GM19463 (cell line): ENCODE results near the gene ARL6IP6.
"Not testable (repeated sequence)": the region's sequence is repeated elsewhere in the genome, so short reads cannot be mapped to it uniquely, and the experiment has no call there.

ENCODE experiments used
- ATAC-seq: cut with Tn5 transposase; IDR thresholded peaks from one replicate; pipeline ENCODE4 v1.9.1; 2021; ENCODE audit warnings: mild to moderate bottlenecking, moderate library complexity; ENCODE audit not compliant: unreplicated experiment

ARL6IP6 gene

DNA sequence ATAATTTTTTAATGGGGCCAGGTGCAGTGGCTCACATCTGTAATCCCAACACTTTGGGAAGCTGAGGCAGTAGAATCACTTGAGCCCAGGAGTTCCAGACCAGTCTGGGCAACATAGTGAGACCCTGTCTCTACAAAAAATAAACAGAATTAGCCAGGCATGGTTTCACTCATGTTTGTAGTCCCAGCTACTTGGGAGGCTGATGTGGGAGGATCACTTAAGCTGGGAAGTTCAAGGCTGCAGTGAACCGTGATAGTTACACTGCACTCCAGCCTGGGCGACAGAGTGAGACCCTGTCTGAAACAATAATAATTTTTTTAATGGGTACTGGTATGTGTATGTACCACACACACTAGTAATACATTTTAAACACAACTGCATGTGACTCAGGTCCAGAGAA is 2.4 kb downstream of the ARL6IP6 start:
- no peak for ATAC-seq

DNA sequence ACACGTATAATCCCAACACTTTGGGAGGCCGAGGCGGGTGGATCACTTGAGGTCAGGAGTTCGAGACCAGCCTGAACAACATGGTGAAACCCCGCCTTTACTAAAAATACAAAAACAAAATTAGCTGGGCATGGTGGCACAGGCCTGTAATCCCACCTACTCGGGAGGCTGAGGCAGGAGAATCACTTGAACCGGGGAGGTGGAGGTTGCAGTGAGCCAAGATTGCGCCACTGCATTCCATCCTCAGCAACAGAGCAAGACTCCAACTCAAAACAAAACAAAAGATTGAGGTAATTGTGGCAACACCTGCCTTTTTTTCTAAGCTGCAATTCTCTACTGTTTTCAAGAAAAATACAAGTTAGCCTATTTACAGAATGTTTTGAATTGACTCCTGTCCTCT is 4.2 kb downstream of the ARL6IP6 start:
- not testable (repeated sequence) for ATAC-seq

DNA sequence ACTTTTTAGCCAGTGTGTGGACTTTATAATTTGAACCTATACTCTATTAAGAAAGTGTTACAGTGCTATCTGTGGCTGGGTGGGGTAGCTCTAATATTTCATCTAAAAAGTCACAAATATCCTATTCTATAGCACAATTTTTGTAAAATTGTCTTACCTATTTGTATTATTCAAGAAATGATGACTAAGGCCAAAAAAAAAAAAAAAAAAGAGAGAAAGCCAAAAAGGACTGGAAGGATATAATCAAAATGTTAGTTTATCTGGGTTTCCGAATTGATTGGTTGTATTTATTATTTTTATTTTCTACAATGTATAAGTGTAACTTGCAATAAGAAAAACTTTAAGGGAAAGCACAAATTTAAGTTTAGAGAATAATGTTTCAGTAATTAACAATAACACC is 5.5 kb downstream of the ARL6IP6 start:
- no peak for ATAC-seq

DNA sequence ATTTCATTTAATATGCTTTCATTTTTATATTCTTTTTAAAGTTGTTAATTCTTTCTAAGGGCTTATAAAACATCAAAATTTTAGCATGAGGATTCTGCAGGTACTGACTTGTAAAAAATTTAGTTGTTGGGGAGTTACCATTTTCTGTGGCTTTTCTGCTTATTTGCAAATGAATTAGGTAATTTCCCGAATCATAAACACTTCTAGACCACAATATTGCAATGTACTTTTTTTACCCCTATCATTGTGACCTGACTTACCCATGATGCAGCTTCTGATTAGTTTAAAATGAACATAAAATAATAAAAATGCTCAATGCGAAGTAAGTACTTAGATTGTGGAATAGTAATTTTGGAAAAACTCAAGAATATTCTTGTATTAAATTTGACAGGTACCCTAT is 11.4 kb downstream of the ARL6IP6 start:
- peak; percentile 41 for ATAC-seq

DNA sequence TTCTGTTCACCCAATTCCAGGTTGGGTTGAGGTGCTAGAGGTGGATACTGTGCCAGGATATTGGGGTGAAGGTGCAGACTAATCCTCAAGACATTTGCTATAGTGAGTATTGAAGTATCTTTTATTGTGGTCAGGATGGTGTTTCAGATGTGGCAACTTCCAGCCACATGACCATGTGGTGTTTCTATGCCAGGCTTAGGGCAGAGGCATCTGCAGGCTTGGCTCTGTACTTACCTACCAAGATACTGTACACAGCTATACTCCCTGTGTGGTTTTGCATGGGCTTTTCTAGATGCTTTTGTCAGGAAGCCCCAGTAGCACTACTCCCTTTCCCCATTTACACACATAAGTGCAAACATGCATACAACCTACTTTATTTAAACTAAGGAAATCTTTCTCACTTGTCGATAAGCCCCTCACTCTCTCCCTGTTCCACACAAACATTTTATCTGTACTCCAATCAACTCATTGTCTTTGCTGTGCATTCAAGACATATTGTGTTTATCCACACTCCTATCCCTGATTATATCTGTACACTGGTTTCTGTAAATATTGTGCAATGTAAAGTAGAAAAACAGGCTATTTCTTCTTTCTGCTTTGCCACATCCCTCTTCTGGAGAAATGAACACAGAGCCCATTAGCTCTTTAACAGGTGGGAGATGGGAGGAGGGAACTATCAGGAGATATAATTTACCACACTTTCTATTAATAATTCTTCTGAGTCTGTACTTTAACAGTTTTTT is 12.3 kb downstream of the ARL6IP6 start:
- peak; percentile 94 for ATAC-seq

DNA sequence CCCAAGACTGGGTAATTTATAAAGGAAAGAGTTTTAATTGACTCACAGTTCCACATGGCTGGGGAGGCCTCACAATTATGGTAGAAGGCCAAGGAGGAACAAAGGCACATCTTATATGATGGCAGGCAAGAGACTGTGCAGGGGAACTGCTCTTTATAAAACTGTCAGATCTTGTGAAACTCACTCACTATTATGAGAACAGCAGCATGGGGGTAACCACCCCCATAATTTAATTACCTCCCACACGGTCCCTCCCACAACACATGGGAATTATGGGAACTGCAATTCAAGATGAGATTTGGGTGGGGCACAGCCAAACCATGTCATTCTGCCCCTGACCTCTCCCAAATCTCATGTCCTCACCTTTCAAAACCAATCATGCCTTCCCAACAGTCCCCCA is 19.1 kb downstream of the ARL6IP6 start:
- not testable (repeated sequence) for ATAC-seq

DNA sequence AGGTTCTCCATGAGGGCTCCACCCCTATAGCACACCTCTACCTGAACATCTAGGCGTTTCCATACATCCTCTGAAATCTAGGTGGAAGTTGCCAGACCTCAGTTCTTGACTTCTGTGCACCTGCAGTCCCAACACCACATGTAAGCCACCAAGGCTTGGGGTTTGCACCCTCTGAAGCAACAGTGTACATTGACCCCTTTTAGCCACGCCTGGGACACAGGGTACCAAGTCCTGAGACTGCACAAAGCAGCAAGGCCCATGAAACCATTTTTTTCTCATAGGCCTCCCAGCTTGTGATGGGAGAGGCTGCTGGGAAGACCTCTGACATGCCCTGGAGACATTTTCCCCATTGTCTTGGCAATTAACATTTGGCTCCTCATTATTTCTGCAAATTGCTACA is 20.0 kb downstream of the ARL6IP6 start:
- ATAC-seq, result no peak

DNA sequence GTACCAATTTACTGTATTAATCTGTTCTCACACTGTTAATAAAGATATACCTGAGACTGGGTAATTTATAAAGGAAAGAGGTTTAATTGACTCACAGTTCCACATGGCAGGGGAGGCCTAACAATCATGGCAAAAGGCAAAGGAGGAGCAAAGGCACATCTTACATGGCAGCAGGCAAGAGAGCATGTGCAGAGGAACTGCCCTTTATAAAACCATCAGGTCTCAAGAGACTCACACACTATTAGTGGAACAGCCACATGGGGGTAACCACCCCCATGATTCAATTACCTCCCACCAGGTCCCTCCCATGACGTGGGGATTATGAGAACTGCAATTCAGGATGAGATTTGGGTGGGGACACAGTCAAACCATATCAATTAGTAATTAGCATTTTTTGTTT is 21.3 kb downstream of the ARL6IP6 start:
- ATAC-seq, result not testable (repeated sequence)

DNA sequence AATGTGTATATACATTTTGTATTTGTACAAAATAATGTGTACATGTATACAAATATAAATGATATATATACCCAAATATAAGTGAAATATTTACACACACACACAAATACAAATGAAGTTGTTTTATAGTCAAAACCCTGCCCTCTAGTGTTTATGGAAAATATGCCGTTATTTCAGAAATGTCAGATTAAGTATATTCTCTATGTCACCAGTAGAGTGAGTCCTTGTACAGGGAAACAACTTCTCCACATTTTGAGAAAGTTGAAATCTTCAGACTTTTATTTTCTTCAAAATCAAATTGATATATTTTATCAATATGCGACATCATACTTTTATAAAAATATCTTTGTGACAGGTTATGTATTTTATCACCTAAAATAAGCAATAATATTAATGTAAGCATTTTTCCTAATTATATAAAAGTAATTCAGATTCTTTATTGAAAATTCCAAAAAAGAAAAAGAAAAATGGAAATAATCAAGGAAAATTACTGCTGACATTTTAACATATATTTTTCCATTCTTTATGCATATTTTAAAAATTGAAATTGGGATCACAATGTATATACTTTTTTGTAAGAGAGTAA is 22.4 kb downstream of the ARL6IP6 start:
- peak; percentile 63 for ATAC-seq

DNA sequence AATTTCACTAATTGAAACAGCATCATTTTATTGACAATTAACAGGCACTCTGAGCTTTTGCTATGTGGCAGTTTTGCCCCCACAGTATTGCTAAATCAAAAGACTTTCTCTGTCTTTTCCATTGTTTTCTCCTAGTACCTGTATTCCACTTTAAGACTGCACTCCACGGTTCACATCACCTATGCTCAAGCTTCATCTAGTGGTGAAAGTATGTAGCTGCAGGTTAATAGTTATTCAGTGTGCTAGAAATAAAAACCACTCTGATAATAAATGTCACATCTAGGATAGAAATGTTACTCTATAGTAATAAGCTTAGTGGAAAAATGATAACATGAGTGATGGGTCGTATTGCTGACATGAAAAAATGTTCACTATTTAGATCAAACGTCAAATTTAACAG is 24.6 kb downstream of the ARL6IP6 start:
- ATAC-seq, result peak; percentile 75

DNA sequence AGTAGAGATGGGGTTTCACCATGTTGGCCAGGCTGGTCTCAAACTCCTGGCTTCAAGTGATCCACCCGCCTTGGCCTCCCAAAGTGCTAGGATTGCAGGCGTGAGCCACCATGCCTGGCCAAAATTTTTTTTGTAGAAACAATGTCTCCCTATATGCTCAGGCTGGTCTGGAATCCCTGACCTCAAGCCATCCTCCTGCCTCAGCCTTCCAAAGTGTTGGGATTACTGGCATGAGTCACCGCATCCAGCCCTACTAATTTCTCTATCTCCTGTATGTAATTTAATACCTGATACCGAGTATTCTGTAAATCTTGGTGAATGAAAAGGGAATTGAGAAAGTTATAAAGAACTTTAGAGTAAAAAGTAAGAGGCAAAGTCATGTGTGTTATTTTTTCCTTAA is 29.3 kb downstream of the ARL6IP6 start:
- not testable (repeated sequence) for ATAC-seq

DNA sequence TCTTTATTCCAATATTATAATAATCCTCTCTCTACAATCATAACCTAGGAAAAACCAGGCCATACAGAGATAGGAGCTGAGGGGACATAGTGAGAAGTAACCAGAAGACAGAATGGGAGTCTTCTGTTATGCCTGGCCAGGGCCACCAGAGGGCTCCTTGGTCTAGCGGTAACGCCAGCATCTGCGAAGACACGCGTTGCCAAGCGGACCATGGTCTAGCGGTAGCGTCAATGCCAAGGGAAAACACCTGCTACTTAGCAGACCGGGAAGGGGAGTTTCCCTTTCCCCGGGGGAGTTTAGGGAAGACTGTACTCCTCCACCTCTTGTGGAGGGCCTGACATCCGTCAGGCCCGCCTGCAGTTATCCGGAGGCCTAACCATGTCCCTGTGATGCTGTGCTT is 36.6 kb downstream of the ARL6IP6 start:
- ATAC-seq, result no peak

DNA sequence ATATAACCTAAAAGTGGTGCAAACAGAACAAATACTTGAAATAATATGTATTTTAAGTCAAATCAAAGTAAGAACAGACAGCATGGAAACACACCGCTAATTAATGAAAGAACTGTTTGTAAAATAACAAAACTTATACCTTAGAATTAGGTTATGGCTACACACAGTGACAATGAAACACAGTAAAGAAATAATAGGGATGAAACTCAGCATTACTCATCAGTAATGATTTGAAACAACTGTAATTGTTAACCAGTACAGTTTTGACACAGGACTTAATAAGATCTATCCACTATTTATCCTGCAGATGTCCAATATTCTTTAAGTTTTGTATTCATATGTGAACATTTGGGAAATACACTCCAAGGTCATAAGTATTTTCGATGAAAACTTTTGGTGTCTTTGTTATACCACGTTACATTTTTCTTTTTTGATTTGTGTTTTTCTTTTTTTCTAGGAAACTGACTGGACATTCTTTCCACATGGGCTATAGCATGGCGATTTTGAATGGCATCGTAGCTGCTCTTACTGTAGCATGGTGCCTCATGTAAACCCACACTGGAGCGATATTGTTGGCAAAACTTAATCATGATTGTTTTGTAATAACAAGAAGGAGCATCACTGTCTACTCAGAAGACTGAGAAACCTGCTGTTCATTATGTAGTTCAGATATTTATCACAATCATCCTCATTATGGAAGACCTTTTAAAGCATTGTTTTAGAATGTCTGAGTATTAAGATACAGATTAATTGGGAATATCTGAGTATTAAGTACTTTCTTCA is 41.1 kb downstream of the ARL6IP6 start:
- no peak for ATAC-seq

DNA sequence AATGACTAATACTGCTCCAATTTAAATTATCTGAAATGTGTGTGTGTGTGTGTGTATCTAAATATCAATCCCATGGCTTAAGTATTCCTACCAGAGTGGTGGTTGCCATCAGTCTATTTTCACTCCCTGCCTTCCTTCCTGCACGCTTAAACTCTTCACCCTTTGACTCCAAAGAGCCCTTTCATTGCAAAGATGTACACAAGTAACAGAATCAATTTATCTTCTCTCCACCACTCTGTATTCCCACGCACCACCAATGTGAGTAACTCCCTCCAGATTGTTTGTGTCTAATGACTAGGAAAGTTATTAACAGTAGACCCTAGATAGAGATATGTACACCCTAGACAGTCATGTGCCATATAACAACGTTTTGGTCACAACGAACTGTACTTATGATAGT is 42.8 kb downstream of the ARL6IP6 start:
- no peak for ATAC-seq

DNA sequence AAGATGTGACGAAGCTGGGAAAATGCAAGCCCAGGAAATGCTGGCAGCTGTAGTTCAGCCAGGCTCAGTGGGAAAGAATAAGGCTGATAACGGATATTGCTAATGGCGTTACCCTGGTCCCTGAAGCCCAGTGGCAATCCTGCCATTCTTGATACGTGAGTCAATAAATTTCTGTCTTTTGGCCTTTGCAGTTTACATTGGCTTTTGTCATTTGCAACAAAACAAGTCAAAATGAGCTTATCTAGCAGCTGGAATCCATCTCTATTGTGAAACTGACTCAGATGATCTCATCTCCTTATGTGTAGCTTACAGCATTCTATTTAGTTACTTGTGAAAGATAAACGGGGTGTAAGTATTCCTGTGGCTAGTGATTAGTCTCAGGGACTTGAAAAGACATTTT is 43.8 kb downstream of the ARL6IP6 start:
- no peak for ATAC-seq

DNA sequence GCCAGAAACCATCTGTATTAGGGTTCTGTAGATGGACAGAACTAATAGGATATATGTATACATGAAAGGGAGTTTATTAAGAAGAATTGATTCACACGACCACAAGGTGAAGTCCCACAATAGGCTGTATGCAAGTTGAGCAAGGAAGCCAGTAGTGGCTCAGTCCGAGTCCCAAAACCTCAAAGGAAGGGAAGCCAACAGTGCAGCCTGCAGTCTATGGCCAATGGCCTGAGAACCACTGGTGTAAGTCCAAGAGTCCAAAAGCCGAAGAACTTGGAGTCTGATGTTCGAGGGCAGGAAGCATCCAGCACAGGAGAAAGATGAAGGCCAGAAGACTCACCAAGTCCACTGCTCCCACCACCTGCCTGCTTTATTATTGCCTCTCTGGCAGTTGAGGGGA is 44.8 kb downstream of the ARL6IP6 start:
- ATAC-seq, result not testable (repeated sequence)

DNA sequence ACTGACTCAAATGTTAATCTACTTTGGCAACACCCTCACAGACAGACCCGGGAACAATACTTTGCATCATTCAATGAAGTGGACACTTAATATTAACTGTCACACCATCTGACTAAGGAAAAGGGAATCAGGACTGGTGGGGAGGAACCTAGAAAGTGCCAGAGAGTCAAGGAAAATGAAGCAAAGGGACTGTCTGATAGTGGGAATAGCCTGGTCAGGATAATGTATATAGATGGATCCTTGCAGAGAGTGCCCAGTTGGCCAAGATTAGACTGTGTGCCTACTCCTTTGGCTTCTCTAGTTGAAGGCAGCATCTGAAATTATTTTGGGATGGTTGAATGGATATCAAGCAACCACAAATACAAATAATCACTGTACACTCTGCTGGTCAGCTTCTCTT is 45.2 kb downstream of the ARL6IP6 start:
- no peak for ATAC-seq

DNA sequence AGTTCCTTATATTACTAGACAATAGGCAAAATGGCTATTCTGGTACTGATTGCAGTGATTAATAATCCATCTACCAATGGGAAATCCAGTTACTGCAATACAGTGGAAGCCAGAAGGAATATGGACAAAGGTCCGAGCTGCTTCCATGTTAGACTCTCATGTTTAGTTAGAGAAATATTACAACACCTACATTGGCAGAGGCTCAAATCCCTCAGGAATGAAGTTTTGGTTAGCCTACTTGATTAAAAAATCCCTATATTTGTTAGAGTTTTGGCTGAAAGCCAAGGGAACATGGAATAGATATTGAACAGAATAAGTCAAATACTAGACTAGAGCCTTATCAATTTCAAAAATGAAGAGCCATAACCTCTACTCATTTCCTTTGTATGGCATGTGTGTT is 48.5 kb downstream of the ARL6IP6 start:
- ATAC-seq, result no peak

DNA sequence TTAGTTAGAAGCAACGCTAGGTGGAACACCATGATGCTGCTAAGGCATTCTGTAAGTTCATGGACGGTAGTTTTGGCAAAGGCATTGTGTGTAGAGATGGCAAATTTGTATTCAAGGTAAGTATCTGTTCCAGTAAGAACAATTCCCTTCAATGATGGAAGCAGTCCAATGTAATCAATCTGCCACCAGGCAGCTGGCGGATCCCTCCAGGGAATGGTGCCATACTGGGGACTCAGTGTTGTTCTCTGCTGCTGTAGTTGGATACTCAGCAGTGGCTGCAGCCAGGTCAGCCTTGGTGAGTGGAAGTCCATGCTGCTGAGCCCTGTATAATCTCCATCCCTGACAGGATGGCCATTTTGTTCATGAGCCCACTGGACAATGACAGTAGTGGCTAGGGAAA is 62.8 kb downstream of the ARL6IP6 start:
- ATAC-seq, result no peak

DNA sequence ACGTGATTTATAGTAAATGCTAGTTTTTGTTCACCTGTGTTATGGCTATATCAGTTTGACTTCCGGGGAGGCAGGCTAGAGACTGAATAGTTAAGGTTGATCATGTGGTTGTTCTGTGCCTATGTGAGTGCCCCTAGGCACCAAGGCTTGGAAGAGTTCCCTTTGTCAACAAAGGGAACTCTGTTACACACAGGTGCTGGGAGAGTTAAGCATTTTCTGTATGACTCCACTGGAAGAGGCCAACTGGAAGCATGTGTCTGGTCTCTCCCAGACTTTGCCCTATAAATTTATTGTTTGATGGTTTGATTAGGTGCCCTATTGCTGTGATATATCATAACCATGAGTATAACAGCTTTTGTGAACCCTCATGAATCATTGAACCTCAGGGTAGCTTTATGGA is 63.8 kb downstream of the ARL6IP6 start:
- no peak for ATAC-seq

DNA sequence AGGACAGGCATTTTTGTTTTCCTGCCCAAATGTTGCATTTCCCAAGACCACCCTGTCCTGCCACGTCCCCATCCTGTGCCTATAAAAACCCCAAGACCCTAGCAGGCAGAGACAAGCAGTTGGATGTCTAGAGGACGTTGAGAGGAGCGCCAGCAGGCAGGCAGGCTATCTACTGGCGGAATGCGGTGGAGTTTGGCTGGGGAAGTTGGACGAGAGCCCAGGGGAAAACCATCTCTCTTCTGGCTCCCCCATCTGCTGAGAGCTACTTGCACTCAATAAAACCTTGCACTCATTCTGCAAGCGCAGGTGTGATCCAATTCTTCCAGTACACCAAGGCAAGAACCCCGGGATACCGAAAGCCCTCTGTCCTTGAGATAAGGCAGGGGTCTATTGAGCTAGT is 72.5 kb downstream of the ARL6IP6 start:
- no peak for ATAC-seq

DNA sequence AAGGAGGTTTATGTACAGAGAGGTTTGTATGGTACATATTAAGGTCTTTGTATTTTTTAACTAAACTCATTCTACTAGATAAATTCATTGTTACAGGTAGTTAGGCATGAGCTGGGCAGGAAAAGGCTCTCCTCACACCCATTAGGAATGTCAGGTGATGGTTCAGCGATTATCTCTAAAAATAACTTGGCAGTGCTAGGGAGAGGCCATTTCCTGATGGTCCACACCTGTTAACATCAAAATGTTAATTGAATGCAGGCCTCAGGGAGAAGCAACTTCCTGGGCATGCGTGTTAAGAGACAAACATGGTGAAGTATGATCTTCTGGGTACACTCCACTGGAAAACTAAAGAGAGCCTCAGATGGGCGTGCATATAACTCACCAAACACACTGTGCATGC is 73.6 kb downstream of the ARL6IP6 start:
- no peak for ATAC-seq
